Heart left ventricle (tissue), 16 donors: ENCODE data around the gene ZSCAN2. TPM values are rescaled to one million over a fixed set of nuclear protein-coding genes. Genes with fewer than 3 reads are reported as not detected.

Source experiments
- ATAC-seq, 4 donors: fragments of 200-7000 bp; cut with Tn5 transposase; one replicate each; pipeline ENCODE4 v1.9.1; 2020 to 2022; ENCODE audit warnings: moderate library complexity in 4 of 4, mild to moderate bottlenecking in 3 of 4, moderate number of reproducible peaks in 1 of 4
- DNase-seq, 5 donors: peaks; one replicate each; pipeline ENCODE4 v3.0.0-alpha.2; 2020
- H3K27ac ChIP-seq, 12 donors: fragments of 200-600 bp; sonication (generic) in 4 of 12; one replicate each; pipeline versions ENCODE4 v1.5.0 to v1.8.0; 2016 to 2022; ENCODE audit warnings: mild to moderate bottlenecking in 2 of 12
- H3K27me3 ChIP-seq, 9 donors: fragments of 200-600 bp; sonication (generic) in 2 of 9; one replicate each; pipeline versions ENCODE4 v1.5.1 to v1.8.0; 2016 to 2022; ENCODE audit warnings: mild to moderate bottlenecking in 3 of 9
- H3K36me3 ChIP-seq, 9 donors: fragments of 200-600 bp; sonication (generic) in 2 of 9; one replicate each; pipeline versions ENCODE4 v1.5.0 to v1.8.0; 2018 to 2022; ENCODE audit warnings: mild to moderate bottlenecking in 2 of 9
- H3K4me1 ChIP-seq, 12 donors: fragments of 200-600 bp; sonication (generic) in 4 of 12; one replicate each; pipeline versions ENCODE4 v1.5.0 to v1.8.0; 2016 to 2022; ENCODE audit warnings: mild to moderate bottlenecking in 3 of 12
- H3K4me3 ChIP-seq, 12 donors: fragments of 200-600 bp; sonication (generic) in 4 of 12; one replicate each; pipeline versions ENCODE4 v1.5.0 to v1.8.0; 2017 to 2022; ENCODE audit warnings: mild to moderate bottlenecking in 9 of 12, moderate library complexity in 4 of 12
- H3K9me3 ChIP-seq, 12 donors: fragments of 200-600 bp; sonication (generic) in 4 of 12; one replicate each; pipeline versions ENCODE4 v1.5.0 to v1.8.0; 2016 to 2022; ENCODE audit warnings: mild to moderate bottlenecking in 1 of 12
- CTCF ChIP-seq, 12 donors: fragments of 200-600 bp; sonication (generic) in 4 of 12; IDR thresholded peaks; one replicate each; pipeline versions ENCODE4 v1.5.0 to v1.8.0; 2018 to 2022; ENCODE audit warnings: antibody characterized with exemption in 12 of 12, mild to moderate bottlenecking in 5 of 12
- POLR2A ChIP-seq, 2 donors: fragments of 450-650 bp; IDR thresholded peaks; one replicate each; pipeline ENCODE4 v1.6.1; 2017; ENCODE audit warnings: antibody characterized with exemption in 2 of 2, mild to moderate bottlenecking in 2 of 2, moderate library complexity in 2 of 2
- intact Hi-C, 10 donors: fragments of 100-400 bp; cut with DNase I; formaldehyde crosslinking; loops; one replicate each; pipeline versions ENCODE4 v1.11.1 to v1.14.2; 2022
- polyA plus RNA-seq, 2 donors: library from polyadenylated mRNA; stranded (reverse); fragments of 200-250 nt; gene quantifications; one replicate each; pipeline ENCODE4 v1.2.3, GENCODE V29; 2013
- total RNA-seq, 9 donors: library from RNA; depleted of rRNA in 2 of 9; stranded (reverse); fragments of >200 nt in 2 of 9; fragmentation: NEBNext Ultra II Directional in 3 of 9; extraction: Animal tissue kit (Norgen Biotek cat#: 25700) in 3 of 9; gene quantifications; one replicate each; pipeline versions ENCODE4 v1.1.0 to v1.2.4, GENCODE V29; 2016 to 2023
- donor health status: ischemic (EF 13 %, LVEDD 7.1; RV severe dilation, severe dysfunction).
- donor health status: healthy with polysubstance abuse.
- donor health status: DM: no; HTN: yes; CAD: no.
- donor health status: DM: no; HTN: no; CAD: no.
- donor health status: ischemic (EF 25% LVEDD 6.9; RV normal size, moderate dysfunction).
- donor health status: ischemic (EF 25% LVEDD 5.7; RV mildly dilated, moderate dysfunction).
- donor health status: healthy.
- donor health status: DM: yes; HTN: yes; CAD: no.
- donor health status: ischemic (EF 35%, LVEDD 5.7; RV mildly dilated, moderate dysfunction).
- donor health status: nonischemic (EF 11% LVEDD 7.7; RV severe dilation, severe dysfunction).
- donor health status: DM: yes; HTN: yes; CAD: no.
- donor health status: PGD.
- donor health status: ischemic (EF 29% LVEDD 5.4; RV normal size, mild dysfunction).
- donor health status: nonischemic (EF 23%, LVEDD 6.1; RV moderate dilation, normal function).

ZSCAN2 gene
- total and polyA plus RNA-seq, 11 donors, result 4.3 to 10.6 (median 5.6) TPM

- DNase-seq (no peak), ATAC-seq (no peak)
- peaks cover 0 to 86% (median 67%) of the 10 kb centered on the region in 9 donors for H3K36me3 ChIP-seq
- H3K4me3 ChIP-seq, result no peak overlapping the region
- H3K4me1 ChIP-seq, result no peaks in the 10 kb centered on the region
- no peaks in the 10 kb centered on the region for H3K27me3 ChIP-seq
- H3K9me3 ChIP-seq, result no peaks in the 10 kb centered on the region
- TF ChIP-seq CTCF (IDR thresholded peaks at IDR 0.05) (no peak), POLR2A (IDR thresholded peaks at IDR 0.05) (no peak)
- no peak overlapping the region for H3K27ac ChIP-seq
- intact Hi-C loops, result no loop called here
Measured at GRCh38 chr15:84671211-84671610, 70.4 kb downstream of the ZSCAN2 start.

Other genes with a start within 250 kb of the ZSCAN2 start
- 10 to 100 TPM in 8 of 9 donors, 1 to 10 TPM in 1; 8.7 to 22.2 (median 13.9) TPM for gene WDR73, start 53.3 kb downstream of the ZSCAN2 start, total RNA-seq
- gene WDR73, start 53.3 kb downstream of the ZSCAN2 start, polyA plus RNA-seq, result 10 to 100 TPM in 1 of 2 donors, 1 to 10 TPM in 1; 9.2 to 20.6 TPM
- 1 to 10 TPM; 1.4 to 8.6 (median 2.8) TPM for gene NMB, start 57.2 kb downstream of the ZSCAN2 start, total RNA-seq
- 1 to 10 TPM; 3.9 to 6.6 TPM for gene NMB, start 57.2 kb downstream of the ZSCAN2 start, polyA plus RNA-seq
- 10 to 100 TPM; 55.7 to 95.7 (median 73.0) TPM for gene SEC11A, start 115.1 kb downstream of the ZSCAN2 start, total RNA-seq
- 100 to 1,000 TPM in 1 of 2 donors, 10 to 100 TPM in 1; 73.3 to 152 TPM for gene SEC11A, start 115.1 kb downstream of the ZSCAN2 start, polyA plus RNA-seq
- 10 to 100 TPM; 16.8 to 28.6 (median 21.4) TPM for gene ZNF592, start 147.6 kb downstream of the ZSCAN2 start, total RNA-seq
- gene ZNF592, start 147.6 kb downstream of the ZSCAN2 start, polyA plus RNA-seq, result 10 to 100 TPM in 1 of 2 donors, 1 to 10 TPM in 1; 9.7 to 21.2 TPM
- gene ALPK3, start 216.3 kb downstream of the ZSCAN2 start, total RNA-seq, result 100 to 1,000 TPM in 8 of 9 donors, 10 to 100 TPM in 1; 82.2 to 258 (median 172) TPM
- 100 to 1,000 TPM; 110 to 144 TPM for gene ALPK3, start 216.3 kb downstream of the ZSCAN2 start, polyA plus RNA-seq